Fibroblast of pulmonary artery (primary cell): ENCODE data around the gene STKLD1.
A peak's percentile ranks its signal among the peaks of the same experiment; 100 is the strongest.
"Not testable (repeated sequence)": the region's sequence is repeated elsewhere in the genome, so short reads cannot be mapped to it uniquely, and the experiment has no call there.

Experiments
- DNase-seq: peaks from one replicate; pipeline ENCODE4 v3.0.0-alpha.2; 2010; ENCODE audit warnings: low read depth
- H3K4me3 ChIP-seq: replicated peaks from 2 replicates; pipeline ENCODE4 v1.5.1; 2011; ENCODE audit warnings: low read depth, mild to moderate bottlenecking, control low read depth, low read length, moderate library complexity
- CTCF ChIP-seq: IDR thresholded peaks from 2 replicates; pipeline ENCODE4 v1.5.1; 2011; ENCODE audit warnings: mild to moderate bottlenecking, control low read depth, low read length, inconsistent platforms; ENCODE audit errors: missing control alignments

STKLD1 gene

GRCh38 chr9:133332381-133332730, 43.8 kb upstream of the STKLD1 start:
- TF ChIP-seq CTCF, result no peak
- no peak overlapping the region for H3K4me3 ChIP-seq
- DNase-seq, result no peak

- no peak overlapping the region for H3K4me3 ChIP-seq
- no peak for TF ChIP-seq CTCF
- no peak for DNase-seq
These were observed 43.2 kb upstream of the STKLD1 start for GRCh38 chr9:133333011-133333410.

- DNase-seq, result no peak
- no peak for TF ChIP-seq CTCF
- no peak overlapping the region for H3K4me3 ChIP-seq
These were observed 42.6 kb upstream of the STKLD1 start for GRCh38 chr9:133333566-133333965.

- TF ChIP-seq CTCF, result no peak
- no peak overlapping the region for H3K4me3 ChIP-seq
- DNase-seq, result no peak
These were observed 42.0 kb upstream of the STKLD1 start for GRCh38 chr9:133334161-133334560.

- DNase-seq, result not testable (repeated sequence)
- H3K4me3 ChIP-seq, result peak overlapping the region; percentile 80
These were observed 41.3 kb upstream of the STKLD1 start for GRCh38 chr9:133334888-133335287.

- peak within 1 kb of the TSS; percentile 80 for H3K4me3 ChIP-seq
- peak; percentile 86 for DNase-seq
- TF ChIP-seq CTCF, result no peak
These were observed 40.0 kb upstream of the STKLD1 start, which contains the start of gene SURF6 for GRCh38 chr9:133335924-133336811. Gene SURF6 (minus strand): TSS chr9:133336188. CDS start chr9:133336132, 56 bp downstream.

GRCh38 chr9:133339641-133340040, 36.5 kb upstream of the STKLD1 start:
- TF ChIP-seq CTCF, result no peak
- H3K4me3 ChIP-seq, result no peak overlapping the region
- no peak for DNase-seq
